MM.1S (cell line): ENCODE measurements around the gene ZBTB5.

Experiments
- CTCF ChIP-seq: fragments of 300-600 bp; sonication (generic); IDR thresholded peaks from 2 replicates; pipeline ENCODE4 v1.5.1; 2016; ENCODE audit warnings: antibody characterized with exemption, low read length, mixed read lengths
- EZH2 ChIP-seq: fragments of 300-600 bp; sonication (generic); optimal IDR thresholded peaks from 2 replicates; pipeline ENCODE3; 2017; ENCODE audit warnings: low read depth, mild to moderate bottlenecking, antibody characterized with exemption, low read length, mixed read lengths
- EZH2phosphoT487 ChIP-seq: fragments of 300-600 bp; sonication (generic); IDR thresholded peaks from 2 replicates; pipeline ENCODE4 v1.6.1; 2018; ENCODE audit warnings: antibody characterized with exemption, low read length

- TF ChIP-seq CTCF (no peak), EZH2phosphoT487 (no peak), EZH2 (no peak)
Measured at GRCh38 chr9:37405350-37405749, 59.9 kb downstream of the ZBTB5 start.
